SK-N-SH treated with all-trans-retinoic acid at 6 μM for 48 hours (cell line): Measurements from ENCODE around the gene RAET1L.

ENCODE experiments used
- ATAC-seq: fragments of 200-7000 bp; cut with Tn5 transposase; 3 replicates; pipeline ENCODE4 v1.9.1; 2020; ENCODE audit warnings: mild to moderate bottlenecking, moderate library complexity
- ARNTL ChIP-seq: fragments of 450-650 bp; formaldehyde crosslinking; IDR thresholded peaks from 2 replicates; pipeline ENCODE4 v1.5.0; 2020; ENCODE audit warnings: low read depth, mild to moderate bottlenecking, moderate library complexity, borderline replicate concordance
- BACH2 ChIP-seq: fragments of 250-450 bp; sonication (Bioruptor Pico); IDR thresholded peaks from 2 replicates; pipeline ENCODE4 v1.9.0; 2021; ENCODE audit warnings: mild to moderate bottlenecking, borderline replicate concordance
- CSDC2 ChIP-seq: fragments of 250-450 bp; sonication (Bioruptor Pico); IDR thresholded peaks from 2 replicates; pipeline ENCODE4 v1.5.0; 2020; ENCODE audit warnings: mild to moderate bottlenecking, moderate library complexity
- ESRRG ChIP-seq: fragments of 250-450 bp; sonication (Bioruptor Pico); IDR thresholded peaks from 2 replicates; pipeline ENCODE4 v1.6.1; 2021; ENCODE audit warnings: mild to moderate bottlenecking
- GLIS3 ChIP-seq: fragments of 250-450 bp; sonication (Bioruptor Pico); IDR thresholded peaks from 2 replicates; pipeline ENCODE4 v1.5.0; 2020; ENCODE audit warnings: mild to moderate bottlenecking, moderate library complexity
- ISL1 ChIP-seq: fragments of 250-450 bp; sonication (Bioruptor Pico); IDR thresholded peaks from 2 replicates; pipeline ENCODE4 v2.1.2; 2022; ENCODE audit warnings: mild to moderate bottlenecking, moderate library complexity
- OSR1 ChIP-seq: fragments of 250-450 bp; sonication (Bioruptor Pico); IDR thresholded peaks from 2 replicates; pipeline ENCODE4 v1.8.0; 2022; ENCODE audit warnings: moderate library complexity, mild to moderate bottlenecking, inconsistent platforms
- PPARA ChIP-seq: fragments of 250-450 bp; sonication (Bioruptor Pico); IDR thresholded peaks from 2 replicates; pipeline ENCODE4 v1.5.0; 2020; ENCODE audit warnings: mild to moderate bottlenecking, borderline replicate concordance
- RARB ChIP-seq: fragments of 250-450 bp; sonication (Bioruptor Pico); IDR thresholded peaks from 2 replicates; pipeline ENCODE4 v1.8.0; 2021; ENCODE audit warnings: mild to moderate bottlenecking, moderate library complexity
- SNAI2 ChIP-seq: fragments of 250-450 bp; sonication (Bioruptor Pico); IDR thresholded peaks from 2 replicates; pipeline ENCODE4 v1.5.0; 2020; ENCODE audit warnings: mild to moderate bottlenecking, moderate library complexity
- TCF4 ChIP-seq: fragments of 250-450 bp; sonication (Bioruptor Pico); IDR thresholded peaks from 2 replicates; pipeline ENCODE4 v1.8.0; 2021; ENCODE audit warnings: mild to moderate bottlenecking, moderate library complexity, borderline replicate concordance
- TOX ChIP-seq: fragments of 250-450 bp; sonication (Bioruptor Pico); IDR thresholded peaks from 2 replicates; pipeline ENCODE4 v1.8.0; 2021; ENCODE audit warnings: mild to moderate bottlenecking, moderate library complexity, borderline replicate concordance
- ZC3H10 ChIP-seq: fragments of 250-450 bp; sonication (Bioruptor Pico); IDR thresholded peaks from 2 replicates; pipeline ENCODE4 v1.5.1; 2021; ENCODE audit warnings: mild to moderate bottlenecking, moderate library complexity
- ZFP3 ChIP-seq: fragments of 250-450 bp; sonication (Bioruptor Pico); IDR thresholded peaks from 2 replicates; pipeline ENCODE4 v1.5.0; 2020; ENCODE audit warnings: mild to moderate bottlenecking, moderate library complexity
- ZFP30 ChIP-seq: fragments of 450-650 bp; formaldehyde crosslinking; IDR thresholded peaks from 2 replicates; pipeline ENCODE4 v1.5.0; 2022; ENCODE audit warnings: mild to moderate bottlenecking, moderate library complexity
- ZNF565 ChIP-seq: fragments of 450-650 bp; formaldehyde crosslinking; conservative IDR thresholded peaks from 2 replicates; pipeline ENCODE4 v1.5.0; 2020; ENCODE audit warnings: low read depth, mild to moderate bottlenecking, moderate library complexity
- ZNF70 ChIP-seq: fragments of 450-650 bp; formaldehyde crosslinking; IDR thresholded peaks from 2 replicates; pipeline ENCODE4 v1.5.0; 2020; ENCODE audit warnings: mild to moderate bottlenecking, moderate library complexity
- ZNF8 ChIP-seq: fragments of 450-650 bp; formaldehyde crosslinking; IDR thresholded peaks from 2 replicates; pipeline ENCODE4 v1.5.0; 2020; ENCODE audit warnings: mild to moderate bottlenecking, moderate library complexity
- TF ChIP-seq, protein P1 (sequence below): fragments of 250-450 bp; sonication (Bioruptor Pico); IDR thresholded peaks from 2 replicates; pipeline ENCODE4 v1.8.0; 2021; ENCODE audit warnings: low read depth, mild to moderate bottlenecking, moderate library complexity, borderline replicate concordance
- TF ChIP-seq, protein P2 (sequence below): fragments of 250-450 bp; sonication (Bioruptor Pico); IDR thresholded peaks from 2 replicates; pipeline ENCODE4 v1.5.0; 2020; ENCODE audit warnings: mild to moderate bottlenecking, moderate library complexity
- TF ChIP-seq, protein P3 (sequence below): fragments of 250-450 bp; sonication (Bioruptor Pico); IDR thresholded peaks from 2 replicates; pipeline ENCODE4 v1.5.1; 2021; ENCODE audit warnings: mild to moderate bottlenecking, moderate library complexity
- TF ChIP-seq, protein P4 (sequence below): fragments of 250-450 bp; sonication (Bioruptor Pico); IDR thresholded peaks from 2 replicates; pipeline ENCODE4 v1.5.1; 2020; ENCODE audit warnings: low read depth, mild to moderate bottlenecking, moderate library complexity

The RAET1L gene

DNA sequence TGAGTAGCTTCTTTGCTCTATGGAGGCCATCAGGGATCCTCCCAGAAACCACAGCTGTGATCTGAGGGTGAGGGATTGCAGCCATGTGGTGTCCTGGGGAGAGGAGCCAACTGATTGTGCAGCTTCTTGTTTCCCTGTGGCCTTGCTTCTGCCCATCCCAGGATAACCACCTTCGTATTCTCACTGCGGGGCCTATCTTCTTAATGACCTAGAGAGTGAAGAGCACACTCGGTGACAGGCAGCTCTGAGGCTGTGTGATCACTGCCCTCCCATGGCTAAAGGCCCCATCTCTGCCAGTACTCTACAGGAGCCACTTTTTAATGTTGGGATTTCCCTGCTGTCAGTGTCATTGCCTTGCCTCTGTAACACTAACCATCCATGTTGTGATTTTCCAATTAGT, 5.3 kb upstream of the RAET1L start:
- TF ChIP-seq PPARA (CRISPR knock-in tag): no peak
- TF ChIP-seq, protein P1, sequence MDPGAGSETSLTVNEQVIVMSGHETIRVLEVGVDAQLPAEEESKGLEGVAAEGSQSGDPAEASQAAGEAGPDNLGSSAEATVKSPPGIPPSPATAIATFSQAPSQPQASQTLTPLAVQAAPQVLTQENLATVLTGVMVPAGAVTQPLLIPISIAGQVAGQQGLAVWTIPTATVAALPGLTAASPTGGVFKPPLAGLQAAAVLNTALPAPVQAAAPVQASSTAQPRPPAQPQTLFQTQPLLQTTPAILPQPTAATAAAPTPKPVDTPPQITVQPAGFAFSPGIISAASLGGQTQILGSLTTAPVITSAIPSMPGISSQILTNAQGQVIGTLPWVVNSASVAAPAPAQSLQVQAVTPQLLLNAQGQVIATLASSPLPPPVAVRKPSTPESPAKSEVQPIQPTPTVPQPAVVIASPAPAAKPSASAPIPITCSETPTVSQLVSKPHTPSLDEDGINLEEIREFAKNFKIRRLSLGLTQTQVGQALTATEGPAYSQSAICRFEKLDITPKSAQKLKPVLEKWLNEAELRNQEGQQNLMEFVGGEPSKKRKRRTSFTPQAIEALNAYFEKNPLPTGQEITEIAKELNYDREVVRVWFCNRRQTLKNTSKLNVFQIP (CRISPR knock-in tag): no peak
- no peak for TF ChIP-seq ZC3H10 (CRISPR knock-in tag)
- TF ChIP-seq ZNF565: no peak
- TF ChIP-seq ZFP3: no peak

DNA sequence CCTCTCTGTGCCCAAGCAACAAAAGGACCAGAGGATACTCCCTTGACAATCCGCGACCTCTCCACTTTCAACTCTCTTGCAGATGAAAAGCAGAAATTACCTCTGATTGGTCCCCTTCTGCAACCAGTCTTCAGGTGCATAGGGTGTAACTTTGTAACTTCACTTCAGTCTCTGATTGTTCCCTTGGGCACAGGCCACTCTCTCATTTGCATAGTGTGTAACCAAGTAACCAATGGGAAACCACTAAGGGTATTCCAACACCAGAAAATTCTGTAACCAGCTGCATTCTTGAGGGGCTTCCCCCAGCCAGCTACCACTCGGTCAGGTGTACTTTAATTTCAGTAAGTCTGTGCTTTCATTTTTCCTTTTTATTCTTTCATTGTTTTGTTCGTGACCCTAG, 4.4 kb upstream of the RAET1L start:
- TF ChIP-seq ZFP30 (CRISPR knock-in tag): no peak
- TF ChIP-seq TOX: no peak
- TF ChIP-seq ZFP3: no peak
- TF ChIP-seq ZNF565: no peak
- TF ChIP-seq ZNF70 (CRISPR knock-in tag): no peak
- TF ChIP-seq, protein P2, sequence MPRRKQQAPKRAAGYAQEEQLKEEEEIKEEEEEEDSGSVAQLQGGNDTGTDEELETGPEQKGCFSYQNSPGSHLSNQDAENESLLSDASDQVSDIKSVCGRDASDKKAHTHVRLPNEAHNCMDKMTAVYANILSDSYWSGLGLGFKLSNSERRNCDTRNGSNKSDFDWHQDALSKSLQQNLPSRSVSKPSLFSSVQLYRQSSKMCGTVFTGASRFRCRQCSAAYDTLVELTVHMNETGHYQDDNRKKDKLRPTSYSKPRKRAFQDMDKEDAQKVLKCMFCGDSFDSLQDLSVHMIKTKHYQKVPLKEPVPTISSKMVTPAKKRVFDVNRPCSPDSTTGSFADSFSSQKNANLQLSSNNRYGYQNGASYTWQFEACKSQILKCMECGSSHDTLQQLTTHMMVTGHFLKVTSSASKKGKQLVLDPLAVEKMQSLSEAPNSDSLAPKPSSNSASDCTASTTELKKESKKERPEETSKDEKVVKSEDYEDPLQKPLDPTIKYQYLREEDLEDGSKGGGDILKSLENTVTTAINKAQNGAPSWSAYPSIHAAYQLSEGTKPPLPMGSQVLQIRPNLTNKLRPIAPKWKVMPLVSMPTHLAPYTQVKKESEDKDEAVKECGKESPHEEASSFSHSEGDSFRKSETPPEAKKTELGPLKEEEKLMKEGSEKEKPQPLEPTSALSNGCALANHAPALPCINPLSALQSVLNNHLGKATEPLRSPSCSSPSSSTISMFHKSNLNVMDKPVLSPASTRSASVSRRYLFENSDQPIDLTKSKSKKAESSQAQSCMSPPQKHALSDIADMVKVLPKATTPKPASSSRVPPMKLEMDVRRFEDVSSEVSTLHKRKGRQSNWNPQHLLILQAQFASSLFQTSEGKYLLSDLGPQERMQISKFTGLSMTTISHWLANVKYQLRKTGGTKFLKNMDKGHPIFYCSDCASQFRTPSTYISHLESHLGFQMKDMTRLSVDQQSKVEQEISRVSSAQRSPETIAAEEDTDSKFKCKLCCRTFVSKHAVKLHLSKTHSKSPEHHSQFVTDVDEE (CRISPR knock-in tag): no peak
- no peak for TF ChIP-seq RARB (CRISPR knock-in tag)
- TF ChIP-seq, protein P3, sequence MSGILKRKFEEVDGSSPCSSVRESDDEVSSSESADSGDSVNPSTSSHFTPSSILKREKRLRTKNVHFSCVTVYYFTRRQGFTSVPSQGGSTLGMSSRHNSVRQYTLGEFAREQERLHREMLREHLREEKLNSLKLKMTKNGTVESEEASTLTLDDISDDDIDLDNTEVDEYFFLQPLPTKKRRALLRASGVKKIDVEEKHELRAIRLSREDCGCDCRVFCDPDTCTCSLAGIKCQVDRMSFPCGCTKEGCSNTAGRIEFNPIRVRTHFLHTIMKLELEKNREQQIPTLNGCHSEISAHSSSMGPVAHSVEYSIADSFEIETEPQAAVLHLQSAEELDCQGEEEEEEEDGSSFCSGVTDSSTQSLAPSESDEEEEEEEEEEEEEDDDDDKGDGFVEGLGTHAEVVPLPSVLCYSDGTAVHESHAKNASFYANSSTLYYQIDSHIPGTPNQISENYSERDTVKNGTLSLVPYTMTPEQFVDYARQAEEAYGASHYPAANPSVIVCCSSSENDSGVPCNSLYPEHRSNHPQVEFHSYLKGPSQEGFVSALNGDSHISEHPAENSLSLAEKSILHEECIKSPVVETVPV (CRISPR knock-in tag): no peak
- TF ChIP-seq ZNF8 (CRISPR knock-in tag): no peak
- TF ChIP-seq OSR1 (CRISPR knock-in tag): no peak
- TF ChIP-seq, protein P4, sequence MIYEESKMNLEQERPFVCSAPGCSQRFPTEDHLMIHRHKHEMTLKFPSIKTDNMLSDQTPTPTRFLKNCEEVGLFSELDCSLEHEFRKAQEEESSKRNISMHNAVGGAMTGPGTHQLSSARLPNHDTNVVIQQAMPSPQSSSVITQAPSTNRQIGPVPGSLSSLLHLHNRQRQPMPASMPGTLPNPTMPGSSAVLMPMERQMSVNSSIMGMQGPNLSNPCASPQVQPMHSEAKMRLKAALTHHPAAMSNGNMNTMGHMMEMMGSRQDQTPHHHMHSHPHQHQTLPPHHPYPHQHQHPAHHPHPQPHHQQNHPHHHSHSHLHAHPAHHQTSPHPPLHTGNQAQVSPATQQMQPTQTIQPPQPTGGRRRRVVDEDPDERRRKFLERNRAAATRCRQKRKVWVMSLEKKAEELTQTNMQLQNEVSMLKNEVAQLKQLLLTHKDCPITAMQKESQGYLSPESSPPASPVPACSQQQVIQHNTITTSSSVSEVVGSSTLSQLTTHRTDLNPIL (CRISPR knock-in tag): no peak
- no peak for TF ChIP-seq ZC3H10 (CRISPR knock-in tag)
- TF ChIP-seq ARNTL (CRISPR knock-in tag): no peak
- no peak for TF ChIP-seq TCF4 (CRISPR knock-in tag)
- no peak for TF ChIP-seq BACH2 (CRISPR knock-in tag)
- ATAC-seq: no peak

More for the DNA sequence above, 5.3 kb upstream of the RAET1L start:
- no peak for ATAC-seq

DNA sequence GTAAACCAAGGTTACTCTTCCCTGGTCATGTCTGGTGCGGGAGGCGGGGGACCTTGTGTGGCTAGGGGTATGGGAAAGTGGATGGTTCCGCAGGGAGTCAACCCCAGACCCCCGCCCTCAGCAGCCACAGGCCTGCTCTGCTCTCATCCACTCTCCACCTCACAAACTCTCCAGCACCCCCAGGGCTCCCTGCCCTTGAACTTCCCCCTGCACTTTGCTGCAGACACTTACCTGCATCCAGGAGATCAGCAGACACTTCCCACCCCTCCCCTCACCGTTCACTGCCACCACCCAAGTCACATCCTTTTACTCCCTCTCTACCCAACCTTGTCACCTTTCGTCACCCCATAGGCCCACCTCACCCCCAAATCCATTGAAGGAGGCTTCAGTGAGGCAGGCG, 3.9 kb upstream of the RAET1L start:
- ATAC-seq: no peak
- TF ChIP-seq PPARA (CRISPR knock-in tag) (no peak), ZFP30 (CRISPR knock-in tag) (no peak), ISL1 (CRISPR knock-in tag) (no peak), TCF4 (CRISPR knock-in tag) (no peak), ARNTL (CRISPR knock-in tag) (no peak), TOX (no peak), BACH2 (CRISPR knock-in tag) (no peak), SNAI2 (CRISPR knock-in tag) (no peak), OSR1 (CRISPR knock-in tag) (no peak), ZNF70 (CRISPR knock-in tag) (no peak)
- TF ChIP-seq, protein P3 (CRISPR knock-in tag): no peak

DNA sequence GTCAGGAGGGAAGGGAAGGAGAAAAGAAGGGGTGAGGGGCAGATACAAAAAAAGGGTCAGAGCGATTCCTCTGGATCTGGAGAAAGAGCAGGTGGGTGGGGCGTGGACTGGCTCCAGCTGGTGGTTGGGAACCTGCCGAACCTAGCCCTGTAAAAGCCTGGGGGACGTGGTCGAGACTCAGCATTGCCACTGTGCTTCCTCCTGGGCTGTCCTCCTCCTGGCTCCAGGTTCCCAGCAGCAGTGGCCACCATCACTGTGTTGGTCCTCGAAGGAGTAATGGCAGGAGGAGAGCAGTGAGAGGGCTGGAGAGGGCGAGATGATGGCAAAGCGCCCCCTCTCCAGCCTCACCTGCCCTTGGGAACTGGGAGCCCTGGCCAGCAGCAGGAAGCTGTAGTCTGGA, 3.5 kb upstream of the RAET1L start:
- ATAC-seq: no peak
- TF ChIP-seq ZNF8 (CRISPR knock-in tag): no peak
- no peak for TF ChIP-seq CSDC2
- no peak for TF ChIP-seq ZNF565
- no peak for TF ChIP-seq ZC3H10 (CRISPR knock-in tag)
- no peak for TF ChIP-seq ESRRG
- no peak for TF ChIP-seq ZFP30 (CRISPR knock-in tag)
- no peak for TF ChIP-seq GLIS3
- TF ChIP-seq BACH2 (CRISPR knock-in tag): no peak
- no peak for TF ChIP-seq ZFP3
- TF ChIP-seq, protein P1 (CRISPR knock-in tag): no peak
- no peak for TF ChIP-seq ARNTL (CRISPR knock-in tag)
- TF ChIP-seq TCF4 (CRISPR knock-in tag): no peak
- TF ChIP-seq, protein P2 (CRISPR knock-in tag): no peak
